ENCODE data around the gene NINJ2.
"Not testable (repeated sequence)": the region's sequence is repeated elsewhere in the genome, so short reads cannot be mapped to it uniquely, and the experiment has no call there.

The NINJ2 gene

GRCh38 chr12:663293-663871 is at the start of gene NINJ2:
NINJ2 (minus strand) TSS chr12:663445; CDS start chr12:663360, 85 bp downstream.
- no peak for DNase-seq

DNA sequence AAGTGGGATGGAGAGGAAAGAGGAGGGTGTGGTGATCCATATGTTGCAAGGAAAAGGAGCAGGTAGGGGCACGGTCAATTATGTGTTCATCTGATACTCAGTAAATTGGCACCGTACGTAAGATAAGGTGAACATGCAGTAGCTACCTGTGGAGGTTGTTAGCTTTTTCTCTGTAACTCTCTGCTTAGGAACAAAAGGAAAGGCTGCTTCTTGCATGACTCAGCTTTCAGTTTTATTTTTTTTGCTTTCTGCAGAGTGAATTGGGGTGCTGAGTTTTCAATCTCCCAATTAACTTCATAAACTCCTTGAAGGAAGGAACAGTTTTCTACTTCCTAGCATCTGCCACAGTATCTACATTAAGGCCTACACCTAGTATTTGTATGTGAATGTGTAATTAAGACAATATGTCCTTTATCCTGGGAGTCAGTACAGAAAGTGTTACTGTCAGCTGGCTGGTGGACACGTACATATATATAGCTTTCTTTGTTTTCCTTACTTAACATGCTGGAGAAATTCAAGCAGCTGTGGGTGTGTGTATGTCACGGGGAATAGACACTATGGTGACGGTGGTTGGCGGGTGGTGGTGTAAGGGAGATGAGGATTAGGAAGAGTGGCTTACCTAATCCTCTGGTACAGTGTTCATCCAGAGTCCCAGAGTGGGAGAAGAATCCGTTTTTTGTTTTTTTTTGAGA is 49.1 kb upstream of the NINJ2 start:
- no peak for DNase-seq

DNA sequence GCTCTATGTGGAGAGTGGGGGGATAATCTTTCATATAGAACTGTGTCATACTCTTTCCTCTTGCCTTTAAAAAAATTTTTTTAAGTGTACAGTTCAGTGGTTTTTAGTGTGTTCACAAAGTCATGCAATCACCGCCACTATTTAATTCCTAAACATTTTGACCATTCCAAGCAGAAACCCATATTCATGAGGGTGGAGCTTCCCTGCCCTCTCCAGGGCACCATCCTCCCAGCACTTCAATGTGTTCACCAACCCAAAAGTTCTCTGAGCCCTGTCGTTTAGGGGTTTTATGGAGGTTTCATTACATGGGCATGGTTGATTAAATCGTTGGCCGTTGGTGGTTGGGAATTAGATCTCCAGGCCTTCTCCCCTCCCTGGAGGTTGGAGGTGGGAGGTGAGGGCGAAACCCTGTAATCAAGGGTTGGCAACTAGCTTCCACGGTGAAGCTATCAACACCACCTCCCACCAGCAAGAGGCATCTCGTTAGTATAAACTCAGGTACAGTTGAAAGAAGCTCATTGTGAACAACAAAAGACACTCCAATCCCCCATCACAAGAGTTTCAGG is 46.3 kb upstream of the NINJ2 start:
- DNase-seq: no peak

DNA sequence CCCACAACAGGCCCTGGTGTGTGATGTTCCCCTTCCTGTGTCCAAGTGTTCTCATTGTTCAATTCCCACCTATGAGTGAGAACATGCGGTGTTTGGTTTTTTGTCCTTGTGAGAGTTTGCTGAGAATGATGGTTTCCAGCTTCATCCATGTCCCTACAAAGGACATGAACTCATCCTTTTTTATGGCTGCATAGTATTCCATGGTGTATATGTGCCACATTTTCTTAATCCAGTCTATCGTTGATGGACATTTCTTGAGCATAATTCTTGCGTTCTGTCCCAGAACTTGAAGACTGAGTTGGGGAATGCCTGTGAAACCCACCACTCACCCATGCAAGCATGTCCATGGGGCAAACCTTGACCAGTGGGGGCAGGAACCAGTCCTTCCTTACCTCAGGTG is 44.8 kb upstream of the NINJ2 start:
- DNase-seq: not testable (repeated sequence)

GRCh38 chr12:704516-705242 is 41.4 kb upstream of the NINJ2 start:
- DNase-seq: no peak

- DNase-seq: no peak
Observed at GRCh38 chr12:701896-702539, 38.8 kb upstream of the NINJ2 start.

DNA sequence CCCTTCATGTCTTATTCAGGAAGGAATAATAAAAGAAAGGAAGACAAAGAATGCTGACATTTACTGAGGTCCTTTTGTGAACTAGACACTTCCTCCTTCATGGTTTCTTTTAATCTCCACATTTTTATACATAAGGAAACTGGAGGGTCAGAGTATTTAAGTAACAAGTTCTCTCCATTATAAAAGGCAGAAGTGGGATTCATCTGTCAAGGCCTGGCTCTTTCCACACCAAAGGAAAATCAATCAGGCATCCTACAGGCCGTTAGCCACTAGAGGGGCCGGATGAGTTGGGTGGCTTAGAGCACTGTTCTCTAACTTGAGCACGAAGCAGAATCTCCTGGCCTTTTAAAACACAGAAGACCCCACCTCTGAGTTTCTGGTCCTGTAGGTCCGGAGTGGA is 36.8 kb upstream of the NINJ2 start:
- no peak for DNase-seq

DNA sequence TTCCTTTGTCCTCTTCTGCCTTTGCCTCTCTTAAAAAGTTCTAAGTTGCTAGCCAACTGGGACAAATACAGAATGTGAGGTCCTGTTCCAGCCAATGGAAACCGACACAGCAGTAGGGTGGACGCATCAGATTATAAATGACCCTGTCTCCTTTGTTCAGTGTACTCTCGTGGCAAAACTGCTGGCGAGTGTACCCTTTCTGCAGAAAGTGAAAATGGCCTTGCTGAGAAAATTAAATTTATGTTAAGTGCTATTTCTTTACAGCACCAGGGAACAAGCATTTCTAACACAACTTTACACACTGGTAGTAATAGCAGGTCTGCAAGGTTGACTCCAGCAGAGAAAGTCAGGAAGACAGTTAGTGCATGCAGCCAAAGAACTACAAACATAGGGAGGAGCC is 35.0 kb upstream of the NINJ2 start:
- not testable (repeated sequence) for DNase-seq

DNA sequence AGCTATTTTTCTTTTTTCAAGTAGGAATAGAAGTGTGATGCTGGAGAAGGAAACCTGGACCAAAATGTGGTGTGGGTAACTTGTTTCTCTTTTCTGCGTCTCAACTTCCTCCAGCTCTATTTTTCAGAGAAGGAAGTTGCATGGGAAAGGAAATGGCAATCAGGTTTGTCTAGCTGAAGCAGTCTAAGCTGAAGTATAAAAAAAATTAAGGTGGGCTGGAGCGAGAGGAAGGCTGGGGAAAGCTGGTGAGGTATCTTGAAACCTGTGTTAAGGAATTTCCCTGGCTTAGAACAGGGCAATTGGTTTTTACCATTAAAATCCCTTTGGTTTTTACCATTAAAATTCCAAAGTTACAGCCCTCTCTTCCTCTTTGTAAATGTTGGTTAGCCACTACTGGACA is 34.2 kb upstream of the NINJ2 start:
- DNase-seq: no peak

- no peak for DNase-seq
Observed at GRCh38 chr12:694734-695503, 31.7 kb upstream of the NINJ2 start.

DNA sequence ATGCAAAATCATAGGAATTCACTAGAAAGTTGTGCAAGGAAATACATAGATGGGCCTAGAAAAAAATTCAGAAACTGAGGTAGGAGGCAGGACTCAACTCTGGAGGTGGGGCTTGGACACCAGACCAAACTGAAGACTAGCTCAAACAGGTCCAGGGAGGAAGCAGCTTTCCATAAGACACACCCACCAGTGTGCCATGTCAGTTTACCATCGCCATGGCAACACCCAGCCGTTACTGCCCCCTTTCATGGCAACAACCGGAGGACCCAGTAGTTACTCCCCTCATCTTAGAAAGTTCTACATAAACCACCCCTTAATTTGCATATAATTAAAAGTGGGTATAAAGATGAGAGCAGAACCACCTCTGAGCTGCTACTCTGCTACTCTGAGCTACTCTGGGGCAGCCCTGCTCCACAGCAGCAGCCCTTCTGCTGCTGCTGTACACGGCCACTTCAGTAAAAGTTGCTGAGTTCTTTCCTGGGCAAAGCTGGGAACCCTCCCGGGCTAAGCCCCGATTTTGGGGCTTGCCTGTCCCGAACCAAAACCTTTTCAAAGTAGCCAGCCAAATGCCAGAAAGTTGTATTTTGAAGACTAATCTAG is 30.8 kb upstream of the NINJ2 start:
- DNase-seq: no peak

DNA sequence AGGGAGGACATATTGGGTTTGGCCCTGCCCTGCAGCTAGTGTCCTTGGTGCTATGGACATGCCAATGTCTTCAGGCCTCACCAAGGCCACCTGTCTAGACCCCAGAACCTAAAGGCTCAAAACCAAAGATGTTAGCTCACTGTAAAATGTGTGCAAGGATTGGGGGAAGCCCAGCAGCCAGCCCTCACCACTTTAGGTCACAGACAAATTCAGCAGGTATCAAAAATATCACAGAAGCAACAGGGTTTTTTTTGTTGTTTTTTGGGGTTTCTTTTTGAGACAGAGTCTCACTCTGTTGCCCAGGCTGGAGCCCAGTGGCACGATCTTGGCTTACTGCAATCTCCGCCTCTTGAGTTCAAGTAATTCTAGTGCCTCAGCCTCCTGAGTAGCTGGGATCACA is 29.0 kb upstream of the NINJ2 start:
- DNase-seq: no peak

DNA sequence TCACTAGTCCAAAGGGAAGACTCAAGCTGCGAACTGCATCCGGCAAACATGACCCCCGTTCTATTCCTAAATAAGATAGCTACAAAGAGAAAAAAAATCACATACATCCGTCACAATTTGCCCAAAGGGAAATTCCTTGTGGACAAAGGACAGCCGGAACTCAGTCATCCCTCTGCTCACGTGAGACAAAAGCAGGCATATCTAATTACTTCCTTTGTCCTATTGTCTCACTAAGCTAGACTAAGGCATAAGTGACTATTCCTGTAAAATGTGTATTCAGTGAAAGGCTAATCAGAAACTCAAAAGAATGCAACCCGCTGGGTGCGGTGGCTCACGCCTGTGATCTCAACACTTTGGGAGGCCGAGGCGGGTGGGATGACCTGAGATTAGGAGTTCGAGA is 27.2 kb upstream of the NINJ2 start:
- no peak for DNase-seq

- peak; percentile 55 to 72 for DNase-seq
Observed at GRCh38 chr12:685388-685787, 22.1 kb upstream of the NINJ2 start.

GRCh38 chr12:684416-684815 is 21.2 kb upstream of the NINJ2 start:
- DNase-seq: no peak

GRCh38 chr12:681568-682256 is 18.5 kb upstream of the NINJ2 start:
- DNase-seq: no peak

- peak in 1 of 2 experiments; percentile 47 for DNase-seq
Observed at GRCh38 chr12:678747-679712, 15.8 kb upstream of the NINJ2 start.

GRCh38 chr12:675562-675961 is 12.3 kb upstream of the NINJ2 start:
- no peak for DNase-seq

GRCh38 chr12:674272-674781 is 11.1 kb upstream of the NINJ2 start:
- DNase-seq: peak; percentile 75 to 85

DNA sequence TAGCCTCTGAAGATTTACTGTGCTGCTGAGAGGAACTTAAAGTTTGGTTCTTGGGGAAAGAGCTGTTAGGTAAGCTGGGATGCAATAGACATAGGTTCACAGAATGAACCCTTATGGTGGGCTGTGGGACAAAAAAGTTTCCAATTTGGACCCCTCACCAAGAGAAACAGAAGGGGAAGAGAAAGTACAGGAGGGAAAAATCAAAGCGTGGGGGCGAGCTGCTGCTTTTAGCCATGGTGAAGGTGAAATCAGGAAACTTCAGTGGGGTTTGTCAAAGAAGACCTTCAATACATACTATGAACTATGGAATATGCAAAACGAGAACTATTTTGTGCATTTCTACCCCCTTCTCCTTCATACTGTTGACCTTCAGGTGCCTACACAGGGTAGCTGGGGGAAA is 10.6 kb upstream of the NINJ2 start:
- no peak for DNase-seq

Data from activated CD4-positive, alpha-beta T cell treated with anti-CD3 and anti-CD28 coated beads, Interleukin-2, amount 50 U/mL, for 48 hours (primary cell).